ENCODE data around the gene JAK1. TPM values are rescaled to one million over a fixed set of nuclear protein-coding genes. Genes with fewer than 3 reads are reported as not detected.

Gene JAK1
- total and polyA plus RNA-seq, 10 of the 15 experiments (the other 5 are each of a cell fraction or from before 2014, with no cell fraction given): 9.6 to 45.5 (median 35.7) TPM

- TF ChIP-seq, protein P1, sequence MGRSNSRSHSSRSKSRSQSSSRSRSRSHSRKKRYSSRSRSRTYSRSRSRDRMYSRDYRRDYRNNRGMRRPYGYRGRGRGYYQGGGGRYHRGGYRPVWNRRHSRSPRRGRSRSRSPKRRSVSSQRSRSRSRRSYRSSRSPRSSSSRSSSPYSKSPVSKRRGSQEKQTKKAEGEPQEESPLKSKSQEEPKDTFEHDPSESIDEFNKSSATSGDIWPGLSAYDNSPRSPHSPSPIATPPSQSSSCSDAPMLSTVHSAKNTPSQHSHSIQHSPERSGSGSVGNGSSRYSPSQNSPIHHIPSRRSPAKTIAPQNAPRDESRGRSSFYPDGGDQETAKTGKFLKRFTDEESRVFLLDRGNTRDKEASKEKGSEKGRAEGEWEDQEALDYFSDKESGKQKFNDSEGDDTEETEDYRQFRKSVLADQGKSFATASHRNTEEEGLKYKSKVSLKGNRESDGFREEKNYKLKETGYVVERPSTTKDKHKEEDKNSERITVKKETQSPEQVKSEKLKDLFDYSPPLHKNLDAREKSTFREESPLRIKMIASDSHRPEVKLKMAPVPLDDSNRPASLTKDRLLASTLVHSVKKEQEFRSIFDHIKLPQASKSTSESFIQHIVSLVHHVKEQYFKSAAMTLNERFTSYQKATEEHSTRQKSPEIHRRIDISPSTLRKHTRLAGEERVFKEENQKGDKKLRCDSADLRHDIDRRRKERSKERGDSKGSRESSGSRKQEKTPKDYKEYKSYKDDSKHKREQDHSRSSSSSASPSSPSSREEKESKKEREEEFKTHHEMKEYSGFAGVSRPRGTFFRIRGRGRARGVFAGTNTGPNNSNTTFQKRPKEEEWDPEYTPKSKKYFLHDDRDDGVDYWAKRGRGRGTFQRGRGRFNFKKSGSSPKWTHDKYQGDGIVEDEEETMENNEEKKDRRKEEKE (IDR thresholded peaks at IDR 0.05): no peak
- no peak for TF ChIP-seq JUND (IDR thresholded peaks at IDR 0.05; ENCODE audit: low read depth, low read length)
- no peak for TF ChIP-seq CREB1 (IDR thresholded peaks at IDR 0.05; ENCODE audit: low read depth)
- TF ChIP-seq, protein P2, sequence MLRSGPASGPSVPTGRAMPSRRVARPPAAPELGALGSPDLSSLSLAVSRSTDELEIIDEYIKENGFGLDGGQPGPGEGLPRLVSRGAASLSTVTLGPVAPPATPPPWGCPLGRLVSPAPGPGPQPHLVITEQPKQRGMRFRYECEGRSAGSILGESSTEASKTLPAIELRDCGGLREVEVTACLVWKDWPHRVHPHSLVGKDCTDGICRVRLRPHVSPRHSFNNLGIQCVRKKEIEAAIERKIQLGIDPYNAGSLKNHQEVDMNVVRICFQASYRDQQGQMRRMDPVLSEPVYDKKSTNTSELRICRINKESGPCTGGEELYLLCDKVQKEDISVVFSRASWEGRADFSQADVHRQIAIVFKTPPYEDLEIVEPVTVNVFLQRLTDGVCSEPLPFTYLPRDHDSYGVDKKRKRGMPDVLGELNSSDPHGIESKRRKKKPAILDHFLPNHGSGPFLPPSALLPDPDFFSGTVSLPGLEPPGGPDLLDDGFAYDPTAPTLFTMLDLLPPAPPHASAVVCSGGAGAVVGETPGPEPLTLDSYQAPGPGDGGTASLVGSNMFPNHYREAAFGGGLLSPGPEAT (IDR thresholded peaks at IDR 0.05; ENCODE audit: low read depth): no peak
- TF ChIP-seq, protein P3, sequence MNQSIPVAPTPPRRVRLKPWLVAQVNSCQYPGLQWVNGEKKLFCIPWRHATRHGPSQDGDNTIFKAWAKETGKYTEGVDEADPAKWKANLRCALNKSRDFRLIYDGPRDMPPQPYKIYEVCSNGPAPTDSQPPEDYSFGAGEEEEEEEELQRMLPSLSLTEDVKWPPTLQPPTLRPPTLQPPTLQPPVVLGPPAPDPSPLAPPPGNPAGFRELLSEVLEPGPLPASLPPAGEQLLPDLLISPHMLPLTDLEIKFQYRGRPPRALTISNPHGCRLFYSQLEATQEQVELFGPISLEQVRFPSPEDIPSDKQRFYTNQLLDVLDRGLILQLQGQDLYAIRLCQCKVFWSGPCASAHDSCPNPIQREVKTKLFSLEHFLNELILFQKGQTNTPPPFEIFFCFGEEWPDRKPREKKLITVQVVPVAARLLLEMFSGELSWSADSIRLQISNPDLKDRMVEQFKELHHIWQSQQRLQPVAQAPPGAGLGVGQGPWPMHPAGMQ (IDR thresholded peaks at IDR 0.05; ENCODE audit: borderline replicate concordance): no peak
- no peak for TF ChIP-seq RCOR1 (conservative IDR thresholded peaks at IDR 0.05; ENCODE audit: low read depth, low read length)
- TF ChIP-seq STAT3 (IDR thresholded peaks at IDR 0.05; ENCODE audit: low read depth, low read length): no peak
- no peak for TF ChIP-seq RAD21 (IDR thresholded peaks at IDR 0.05; ENCODE audit: insufficient read depth, low read depth, low read length)
- no peak for TF ChIP-seq MXI1 (IDR thresholded peaks at IDR 0.05; ENCODE audit: low read depth, low read length)
- no peak for TF ChIP-seq SIN3A (IDR thresholded peaks at IDR 0.05; ENCODE audit: low read depth, low read length)
- TF ChIP-seq, protein P4, sequence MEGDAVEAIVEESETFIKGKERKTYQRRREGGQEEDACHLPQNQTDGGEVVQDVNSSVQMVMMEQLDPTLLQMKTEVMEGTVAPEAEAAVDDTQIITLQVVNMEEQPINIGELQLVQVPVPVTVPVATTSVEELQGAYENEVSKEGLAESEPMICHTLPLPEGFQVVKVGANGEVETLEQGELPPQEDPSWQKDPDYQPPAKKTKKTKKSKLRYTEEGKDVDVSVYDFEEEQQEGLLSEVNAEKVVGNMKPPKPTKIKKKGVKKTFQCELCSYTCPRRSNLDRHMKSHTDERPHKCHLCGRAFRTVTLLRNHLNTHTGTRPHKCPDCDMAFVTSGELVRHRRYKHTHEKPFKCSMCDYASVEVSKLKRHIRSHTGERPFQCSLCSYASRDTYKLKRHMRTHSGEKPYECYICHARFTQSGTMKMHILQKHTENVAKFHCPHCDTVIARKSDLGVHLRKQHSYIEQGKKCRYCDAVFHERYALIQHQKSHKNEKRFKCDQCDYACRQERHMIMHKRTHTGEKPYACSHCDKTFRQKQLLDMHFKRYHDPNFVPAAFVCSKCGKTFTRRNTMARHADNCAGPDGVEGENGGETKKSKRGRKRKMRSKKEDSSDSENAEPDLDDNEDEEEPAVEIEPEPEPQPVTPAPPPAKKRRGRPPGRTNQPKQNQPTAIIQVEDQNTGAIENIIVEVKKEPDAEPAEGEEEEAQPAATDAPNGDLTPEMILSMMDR (IDR thresholded peaks at IDR 0.05 in 2 of 3, conservative IDR thresholded peaks at IDR 0.05 in 1 of 3; ENCODE audit: control insufficient read depth in 2 of 3, extremely low read depth in 1 of 3, insufficient read depth in 1 of 3, low read depth in 3 of 3, low read length in 3 of 3): no peak
- TF ChIP-seq MYB (IDR thresholded peaks at IDR 0.05; ENCODE audit: borderline replicate concordance, low read depth, low read length): no peak
Observed at GRCh38 chr1:64980745-64981600, 14.6 kb upstream of the JAK1 start (continued).
